Measurements from ENCODE around the gene SLAMF1. TPM values are rescaled to one million over a fixed set of nuclear protein-coding genes. Genes with fewer than 3 reads are reported as not detected.
A peak's percentile ranks its signal among the peaks of the same experiment; 100 is the strongest.

SLAMF1 gene
- total RNA-seq, 6 experiments from 2014 or later: not detected

DNA sequence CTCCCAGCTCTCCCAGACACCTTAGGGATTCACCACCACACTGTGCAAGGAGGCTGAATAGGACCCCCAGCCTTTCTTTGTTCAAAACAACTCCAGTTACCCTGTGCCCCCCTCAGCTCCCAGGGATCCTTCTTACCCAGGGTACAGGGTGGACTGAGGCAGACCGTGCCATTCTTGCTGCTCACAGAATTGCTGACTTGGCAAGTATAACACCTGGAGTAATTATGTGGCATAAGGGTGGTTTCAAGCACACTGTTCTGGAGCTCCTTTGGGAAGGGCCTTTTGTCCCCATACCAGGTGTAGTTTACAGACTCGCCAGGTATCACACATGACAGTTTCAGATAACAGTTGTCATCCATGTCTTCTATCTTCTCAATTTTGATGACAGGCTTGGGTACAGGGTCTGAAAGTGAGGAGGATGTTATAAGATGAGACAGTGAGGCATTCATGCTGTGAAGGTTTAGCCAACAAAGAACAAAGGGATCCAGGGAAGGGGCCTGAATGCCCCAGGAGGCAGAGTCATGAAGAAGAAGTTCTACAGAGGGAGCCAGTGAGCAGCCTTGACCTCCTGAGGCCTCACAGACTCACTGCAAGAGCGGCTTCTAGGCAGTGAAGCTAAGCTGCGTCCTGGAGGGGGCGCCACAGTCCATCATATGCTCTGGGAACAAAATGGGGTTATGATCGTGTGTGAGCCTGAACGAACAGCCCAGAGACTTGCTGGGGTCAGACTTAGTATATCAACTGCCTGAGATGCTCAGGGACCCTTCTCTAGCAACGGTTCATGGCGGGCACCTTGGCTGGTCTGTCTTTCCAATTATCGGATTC is 34.4 kb upstream of the SLAMF1 start:
- H3K4me1 Mint-ChIP-seq (ENCODE audit: low read depth): no peaks in the 10 kb centered on the region
- peak; percentile 25 for DNase-seq
- no peak overlapping the region for H3K4me3 Mint-ChIP-seq
- H3K9me3 Mint-ChIP-seq: no peaks in the 10 kb centered on the region
- peaks cover 14% of the 10 kb centered on the region for H3K27me3 Mint-ChIP-seq (ENCODE audit: insufficient read depth)
- H3K36me3 Mint-ChIP-seq (ENCODE audit: low read depth): no peaks in the 10 kb centered on the region
- TF ChIP-seq, protein P1, sequence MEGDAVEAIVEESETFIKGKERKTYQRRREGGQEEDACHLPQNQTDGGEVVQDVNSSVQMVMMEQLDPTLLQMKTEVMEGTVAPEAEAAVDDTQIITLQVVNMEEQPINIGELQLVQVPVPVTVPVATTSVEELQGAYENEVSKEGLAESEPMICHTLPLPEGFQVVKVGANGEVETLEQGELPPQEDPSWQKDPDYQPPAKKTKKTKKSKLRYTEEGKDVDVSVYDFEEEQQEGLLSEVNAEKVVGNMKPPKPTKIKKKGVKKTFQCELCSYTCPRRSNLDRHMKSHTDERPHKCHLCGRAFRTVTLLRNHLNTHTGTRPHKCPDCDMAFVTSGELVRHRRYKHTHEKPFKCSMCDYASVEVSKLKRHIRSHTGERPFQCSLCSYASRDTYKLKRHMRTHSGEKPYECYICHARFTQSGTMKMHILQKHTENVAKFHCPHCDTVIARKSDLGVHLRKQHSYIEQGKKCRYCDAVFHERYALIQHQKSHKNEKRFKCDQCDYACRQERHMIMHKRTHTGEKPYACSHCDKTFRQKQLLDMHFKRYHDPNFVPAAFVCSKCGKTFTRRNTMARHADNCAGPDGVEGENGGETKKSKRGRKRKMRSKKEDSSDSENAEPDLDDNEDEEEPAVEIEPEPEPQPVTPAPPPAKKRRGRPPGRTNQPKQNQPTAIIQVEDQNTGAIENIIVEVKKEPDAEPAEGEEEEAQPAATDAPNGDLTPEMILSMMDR (IDR thresholded peaks at IDR 0.05): peak; percentile 76
- no peak overlapping the region for H3K27ac Mint-ChIP-seq

DNA sequence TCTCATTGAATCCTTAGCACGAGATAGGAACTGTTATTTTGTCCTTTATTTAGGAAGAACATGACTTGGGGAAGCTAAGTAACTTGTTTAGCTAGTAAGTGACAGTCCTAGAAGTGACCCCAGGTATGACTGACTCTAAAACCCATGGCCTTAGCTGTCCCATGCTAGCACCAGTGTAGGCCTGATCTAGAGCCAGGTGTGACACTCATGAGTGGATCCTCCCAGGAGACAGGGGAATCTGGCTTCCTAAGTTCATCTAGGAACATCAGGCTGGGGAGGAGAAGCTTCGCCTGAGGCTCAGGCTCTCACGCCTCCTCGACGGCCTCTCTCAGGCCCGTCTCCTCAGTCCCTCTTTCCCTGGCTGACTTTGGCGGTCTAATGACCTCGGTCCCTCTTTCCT is 33.6 kb upstream of the SLAMF1 start:
- no peak for DNase-seq
- no peak overlapping the region for H3K27ac Mint-ChIP-seq
- no peak overlapping the region for H3K4me3 Mint-ChIP-seq
- H3K36me3 Mint-ChIP-seq (ENCODE audit: low read depth): no peaks in the 10 kb centered on the region
- H3K4me1 Mint-ChIP-seq (ENCODE audit: low read depth): no peaks in the 10 kb centered on the region
- H3K9me3 Mint-ChIP-seq: no peaks in the 10 kb centered on the region
- TF ChIP-seq, protein P1 (IDR thresholded peaks at IDR 0.05): no peak
- peaks cover 12% of the 10 kb centered on the region for H3K27me3 Mint-ChIP-seq (ENCODE audit: insufficient read depth)

DNA sequence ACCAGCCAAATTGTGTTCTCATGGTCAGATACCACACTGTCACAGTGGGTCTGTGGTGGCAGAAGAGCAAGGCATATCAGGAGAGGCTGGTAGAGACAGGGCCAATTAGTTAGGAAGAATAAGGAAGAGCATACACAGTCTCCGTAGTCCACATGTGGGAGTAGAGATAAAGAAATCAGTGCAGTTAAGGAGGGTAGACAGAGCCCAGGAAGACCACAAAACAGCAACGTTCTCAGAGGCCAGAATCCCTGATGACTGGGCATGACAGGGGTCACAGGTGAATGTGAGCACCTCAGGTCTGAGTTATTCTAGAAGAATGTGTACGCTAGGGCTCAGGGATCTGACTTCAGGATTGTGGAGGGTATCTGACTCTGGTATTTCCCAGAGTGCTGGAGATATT is 33.0 kb upstream of the SLAMF1 start:
- H3K9me3 Mint-ChIP-seq: no peaks in the 10 kb centered on the region
- H3K4me3 Mint-ChIP-seq: no peak overlapping the region
- H3K4me1 Mint-ChIP-seq (ENCODE audit: low read depth): no peaks in the 10 kb centered on the region
- TF ChIP-seq, protein P1 (IDR thresholded peaks at IDR 0.05): no peak
- no peak for DNase-seq
- H3K27me3 Mint-ChIP-seq (ENCODE audit: insufficient read depth): peaks cover 12% of the 10 kb centered on the region
- no peaks in the 10 kb centered on the region for H3K36me3 Mint-ChIP-seq (ENCODE audit: low read depth)
- no peak overlapping the region for H3K27ac Mint-ChIP-seq

DNA sequence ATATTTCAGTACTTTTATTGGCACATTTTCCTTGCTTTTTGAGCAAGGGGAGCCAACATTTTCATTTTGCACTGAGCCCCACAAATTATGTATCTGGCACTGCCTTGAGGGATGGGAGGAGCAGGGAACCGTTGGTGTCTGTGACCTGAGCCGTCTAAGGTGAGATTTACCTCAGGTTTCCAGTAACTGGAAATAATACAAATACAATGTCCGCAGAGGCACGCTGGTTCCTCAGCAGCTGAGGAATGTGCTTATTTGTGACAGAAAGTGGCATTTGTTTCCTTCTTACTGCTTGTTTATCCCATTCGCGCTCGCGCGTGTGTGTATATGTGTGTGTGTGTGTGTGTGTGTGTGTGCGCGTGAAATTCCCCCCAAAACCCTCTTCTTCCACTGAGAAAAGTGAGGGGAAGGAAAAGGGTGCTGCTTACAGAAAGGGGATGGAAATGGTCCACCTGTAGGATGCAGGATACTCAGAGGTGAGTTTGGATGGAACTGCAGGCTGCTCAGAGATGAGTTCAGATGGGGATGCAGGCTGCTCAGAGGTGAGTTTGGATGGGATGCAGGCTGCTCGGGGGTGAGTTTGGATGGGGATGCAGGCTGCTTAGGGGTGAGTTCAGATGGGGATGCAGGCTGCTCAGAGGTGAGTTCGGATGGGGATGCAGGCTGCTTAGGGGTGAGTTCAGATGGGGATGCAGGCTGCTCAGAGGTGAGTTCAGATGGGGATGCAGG is 30.2 kb upstream of the SLAMF1 start:
- no peak overlapping the region for H3K4me3 Mint-ChIP-seq
- peaks cover 12% of the 10 kb centered on the region for H3K27me3 Mint-ChIP-seq (ENCODE audit: insufficient read depth)
- TF ChIP-seq, protein P1 (IDR thresholded peaks at IDR 0.05): no peak
- no peaks in the 10 kb centered on the region for H3K4me1 Mint-ChIP-seq (ENCODE audit: low read depth)
- no peak overlapping the region for H3K27ac Mint-ChIP-seq
- H3K36me3 Mint-ChIP-seq (ENCODE audit: low read depth): no peaks in the 10 kb centered on the region
- H3K9me3 Mint-ChIP-seq: no peaks in the 10 kb centered on the region
- DNase-seq: no peak

DNA sequence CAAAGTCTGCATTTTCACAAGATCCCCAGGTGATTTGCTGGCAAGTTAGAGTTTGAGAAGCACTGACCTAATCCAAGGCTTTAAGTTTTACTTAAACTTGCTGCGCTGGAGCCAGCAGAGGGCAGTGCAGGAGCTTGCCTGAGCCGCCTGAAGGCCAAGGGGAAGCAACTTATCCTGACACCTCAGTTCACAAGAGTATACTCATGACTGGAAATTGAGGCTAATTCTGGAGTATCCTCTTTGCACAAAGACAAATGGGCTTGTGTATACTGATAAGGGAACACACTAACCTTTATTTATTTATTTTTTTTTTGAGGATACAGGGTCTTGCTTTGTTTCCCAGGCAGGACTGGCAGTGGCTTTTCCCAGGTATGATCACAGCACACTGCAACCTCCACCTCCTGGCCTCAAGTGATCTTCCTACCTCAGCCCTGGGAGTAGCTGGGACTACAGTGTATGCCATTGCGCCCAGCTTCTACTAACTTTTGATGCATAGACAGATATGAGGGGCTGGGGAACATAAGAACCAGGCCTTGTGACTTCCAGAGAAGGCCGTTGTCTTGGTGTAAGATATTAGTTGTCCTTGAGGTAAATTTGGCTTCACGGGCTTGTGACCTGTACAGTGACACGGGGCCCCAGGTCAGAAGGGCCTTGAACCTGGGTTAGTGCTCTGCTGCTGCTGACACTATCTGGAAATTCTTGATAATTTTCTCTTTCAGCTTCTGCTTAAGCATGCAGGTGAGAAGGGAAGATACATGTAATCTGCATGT is 29.0 kb upstream of the SLAMF1 start:
- DNase-seq: peak; percentile 51
- H3K36me3 Mint-ChIP-seq (ENCODE audit: low read depth): no peaks in the 10 kb centered on the region
- H3K9me3 Mint-ChIP-seq: no peaks in the 10 kb centered on the region
- TF ChIP-seq, protein P1 (IDR thresholded peaks at IDR 0.05): peak; percentile 83
- H3K4me3 Mint-ChIP-seq: no peak overlapping the region
- no peaks in the 10 kb centered on the region for H3K4me1 Mint-ChIP-seq (ENCODE audit: low read depth)
- peaks cover 12% of the 10 kb centered on the region for H3K27me3 Mint-ChIP-seq (ENCODE audit: insufficient read depth)
- H3K27ac Mint-ChIP-seq: no peak overlapping the region
